ENCODE results near the gene MAP3K2.

Gene MAP3K2, protein sequence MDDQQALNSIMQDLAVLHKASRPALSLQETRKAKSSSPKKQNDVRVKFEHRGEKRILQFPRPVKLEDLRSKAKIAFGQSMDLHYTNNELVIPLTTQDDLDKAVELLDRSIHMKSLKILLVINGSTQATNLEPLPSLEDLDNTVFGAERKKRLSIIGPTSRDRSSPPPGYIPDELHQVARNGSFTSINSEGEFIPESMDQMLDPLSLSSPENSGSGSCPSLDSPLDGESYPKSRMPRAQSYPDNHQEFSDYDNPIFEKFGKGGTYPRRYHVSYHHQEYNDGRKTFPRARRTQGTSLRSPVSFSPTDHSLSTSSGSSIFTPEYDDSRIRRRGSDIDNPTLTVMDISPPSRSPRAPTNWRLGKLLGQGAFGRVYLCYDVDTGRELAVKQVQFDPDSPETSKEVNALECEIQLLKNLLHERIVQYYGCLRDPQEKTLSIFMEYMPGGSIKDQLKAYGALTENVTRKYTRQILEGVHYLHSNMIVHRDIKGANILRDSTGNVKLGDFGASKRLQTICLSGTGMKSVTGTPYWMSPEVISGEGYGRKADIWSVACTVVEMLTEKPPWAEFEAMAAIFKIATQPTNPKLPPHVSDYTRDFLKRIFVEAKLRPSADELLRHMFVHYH

GRCh38 chr2:127387655-127388422, at the start of gene MAP3K2:
Gene MAP3K2, minus strand, starts transcription at chr2:127387975. Its CDS starts 44,846 bp downstream, at chr2:127343129.
- peak; percentile 68 for DNase-seq

DNA sequence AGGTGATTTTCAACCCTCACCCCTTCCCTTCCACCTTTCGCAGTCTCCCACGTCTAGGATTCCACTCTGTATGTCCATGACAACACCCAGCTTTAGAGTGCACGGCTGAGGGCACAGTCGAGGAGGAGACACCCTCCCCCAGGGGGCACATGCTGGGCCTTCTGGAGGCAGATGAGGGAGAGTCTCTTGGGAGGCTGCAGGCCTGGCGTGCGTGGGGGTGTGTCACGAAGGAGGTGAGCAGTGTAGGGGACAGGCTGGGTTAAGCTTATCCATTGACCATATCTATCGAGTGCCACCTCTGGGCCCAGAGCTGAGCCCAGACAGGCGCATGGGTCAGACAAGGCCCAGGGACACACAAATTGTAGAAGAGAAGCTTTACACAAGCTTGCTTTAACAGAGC, 49.3 kb upstream of the MAP3K2 start:
- DNase-seq: no peak

GRCh38 chr2:127434515-127434914, 46.7 kb upstream of the MAP3K2 start:
- DNase-seq: no peak

DNA sequence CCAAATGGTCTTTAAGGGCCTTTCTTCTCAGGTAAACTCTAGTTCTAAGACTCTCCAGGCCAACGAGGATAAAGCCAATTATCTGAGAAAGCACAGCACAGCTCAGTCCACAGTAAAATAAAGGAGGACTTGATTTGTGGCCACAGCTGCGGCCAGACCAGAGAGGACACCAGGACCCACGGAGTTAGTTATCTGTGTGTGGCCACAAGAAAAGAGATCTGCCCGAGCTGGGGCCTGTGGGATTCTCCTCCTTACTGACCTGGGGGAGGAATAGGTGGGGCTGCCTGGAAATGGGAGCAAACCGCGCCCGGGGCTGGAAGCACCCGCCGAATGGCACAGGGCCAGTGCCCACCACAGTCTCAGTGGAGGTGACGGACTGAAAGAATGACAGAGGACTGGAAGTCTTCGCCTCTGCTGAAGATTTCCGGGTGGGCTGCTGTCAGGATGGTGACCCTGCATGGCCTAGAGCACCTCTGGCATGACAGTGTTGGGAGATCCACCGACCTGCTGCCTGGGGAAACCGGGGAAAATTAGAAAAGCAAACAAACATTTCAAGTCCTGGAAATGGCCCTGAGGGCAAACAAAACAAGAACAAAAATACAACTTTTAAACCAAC, 43.7 kb upstream of the MAP3K2 start:
- DNase-seq: no peak

DNA sequence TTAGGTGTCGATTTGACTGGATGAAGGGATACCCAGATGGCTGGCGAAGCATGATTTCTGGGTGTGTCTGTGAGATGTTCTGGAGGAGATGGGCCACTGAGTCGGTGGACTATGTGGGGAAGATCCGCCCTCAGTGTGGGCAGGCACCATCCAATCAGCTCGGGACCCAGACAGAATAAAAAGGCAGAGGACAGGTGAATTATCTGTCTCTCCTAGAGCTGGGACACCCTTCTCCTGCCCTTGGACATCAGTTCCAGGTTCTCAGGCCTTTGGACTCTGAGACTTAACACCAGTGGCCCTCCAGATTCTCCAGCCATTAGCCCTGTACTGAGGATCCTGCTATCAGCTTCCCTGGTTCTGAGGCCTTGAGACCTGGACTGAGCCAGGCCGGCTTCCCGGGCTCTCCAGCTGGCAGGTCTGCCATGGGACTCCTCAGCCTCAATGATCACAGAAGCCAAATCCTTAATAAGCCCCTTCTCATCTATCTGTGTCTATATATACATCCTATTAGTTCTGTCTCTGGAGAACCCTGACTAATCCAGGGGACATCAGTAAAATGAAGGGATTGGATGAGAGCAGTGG, 42.2 kb upstream of the MAP3K2 start:
- DNase-seq: no peak

DNA sequence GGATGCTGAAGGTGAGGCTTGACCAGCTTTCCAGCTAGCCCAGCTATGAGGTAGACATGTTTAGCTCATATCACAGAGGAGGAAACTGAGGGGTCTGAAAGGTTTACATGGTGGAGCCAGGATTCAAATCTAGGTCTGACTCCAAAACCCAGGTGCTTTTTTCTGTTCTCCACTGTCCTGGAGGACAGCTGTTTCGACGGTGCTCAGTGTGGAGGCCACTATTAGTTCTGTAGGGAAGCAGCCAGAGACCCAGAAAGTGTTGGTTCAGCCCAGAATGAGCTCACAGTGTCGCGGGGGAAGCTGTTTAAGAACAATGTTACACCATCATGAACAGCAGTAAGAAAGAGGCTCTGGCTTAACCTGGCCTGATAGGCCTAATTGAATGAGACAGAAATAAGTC, 41.5 kb upstream of the MAP3K2 start:
- DNase-seq: no peak

- DNase-seq: no peak
These were observed 41.0 kb upstream of the MAP3K2 start for GRCh38 chr2:127428815-127429109.

GRCh38 chr2:127428057-127428814, 40.5 kb upstream of the MAP3K2 start:
- no peak for DNase-seq

- DNase-seq: no peak
These were observed 39.7 kb upstream of the MAP3K2 start for GRCh38 chr2:127427376-127428056.

DNA sequence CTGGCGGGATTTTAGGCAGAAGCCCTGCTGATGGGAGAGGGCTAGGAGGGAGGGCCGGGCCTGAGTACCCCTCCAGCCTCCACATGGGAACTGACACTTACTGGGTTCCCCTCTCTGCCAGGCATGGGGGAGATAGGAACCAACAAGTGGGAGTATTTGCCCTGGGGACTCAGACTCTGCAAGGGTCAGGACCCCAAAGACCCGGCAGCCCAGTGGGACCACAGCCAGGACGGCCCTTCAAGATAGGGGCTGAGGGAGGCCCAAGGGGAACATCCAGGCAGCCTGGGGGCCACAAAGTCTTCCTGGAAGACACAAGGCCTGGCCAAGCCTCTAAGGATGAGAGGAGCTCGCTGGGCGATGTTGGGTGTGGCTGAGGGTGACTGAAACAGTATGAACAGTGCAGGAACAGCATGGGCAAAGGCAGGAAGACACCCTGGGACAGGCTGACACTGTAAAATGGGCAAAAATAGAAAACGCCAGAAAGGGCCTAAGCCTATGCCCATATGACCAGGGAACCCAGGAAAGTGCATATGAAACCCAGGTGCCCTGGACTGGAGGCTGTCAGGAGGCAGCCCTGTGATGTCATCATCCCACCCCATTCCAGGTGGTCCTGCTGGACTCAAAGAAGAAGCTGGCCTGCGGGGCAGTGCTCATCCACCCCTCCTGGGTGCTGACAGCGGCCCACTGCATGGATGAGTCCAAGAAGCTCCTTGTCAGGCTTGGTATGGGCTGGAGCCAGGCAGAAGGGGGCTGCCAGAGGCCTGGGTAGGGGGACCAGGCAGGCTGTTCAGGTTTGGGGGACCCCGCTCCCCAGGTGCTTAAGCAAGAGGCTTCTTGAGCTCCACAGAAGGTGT, 39.0 kb upstream of the MAP3K2 start:
- DNase-seq: no peak

DNA sequence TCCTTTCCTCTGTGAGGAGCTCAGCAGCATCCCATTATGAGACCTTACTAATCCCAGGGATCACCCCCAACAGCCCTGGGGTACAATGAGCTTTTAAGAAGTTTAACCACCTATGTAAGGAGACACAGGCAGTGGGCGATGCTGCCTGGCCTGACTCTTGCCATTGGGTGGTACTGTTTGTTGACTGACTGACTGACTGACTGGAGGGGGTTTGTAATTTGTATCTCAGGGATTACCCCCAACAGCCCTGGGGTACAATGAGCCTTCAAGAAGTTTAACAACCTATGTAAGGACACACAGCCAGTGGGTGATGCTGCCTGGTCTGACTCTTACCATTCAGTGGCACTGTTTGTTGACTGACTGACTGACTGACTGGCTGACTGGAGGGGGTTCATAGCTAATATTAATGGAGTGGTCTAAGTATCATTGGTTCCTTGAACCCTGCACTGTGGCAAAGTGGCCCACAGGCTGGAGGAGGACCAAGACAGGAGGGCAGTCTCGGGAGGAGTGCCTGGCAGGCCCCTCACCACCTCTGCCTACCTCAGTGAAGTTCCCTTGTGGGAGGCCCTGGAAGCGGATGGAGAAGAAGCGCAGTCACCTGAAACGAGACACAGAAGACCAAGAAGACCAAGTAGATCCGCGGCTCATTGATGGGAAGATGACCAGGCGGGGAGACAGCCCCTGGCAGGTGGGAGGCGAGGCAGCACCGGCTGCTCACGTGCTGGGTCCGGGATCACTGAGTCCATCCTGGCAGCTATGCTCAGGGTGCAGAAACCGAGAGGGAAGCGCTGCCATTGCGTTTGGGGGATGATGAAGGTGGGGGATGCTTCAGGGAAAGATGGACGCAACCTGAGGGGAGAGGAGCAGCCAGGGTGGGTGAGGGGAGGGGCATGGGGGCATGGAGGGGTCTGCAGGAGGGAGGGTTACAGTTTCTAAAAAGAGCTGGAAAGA, 38.0 kb upstream of the MAP3K2 start:
- no peak for DNase-seq

GRCh38 chr2:127424598-127425520, 37.1 kb upstream of the MAP3K2 start:
- DNase-seq: no peak

GRCh38 chr2:127423880-127424279, 36.1 kb upstream of the MAP3K2 start:
- peak; percentile 65 to 86 for DNase-seq

- DNase-seq: no peak
These were observed 35.7 kb upstream of the MAP3K2 start for GRCh38 chr2:127423478-127423843.

DNA sequence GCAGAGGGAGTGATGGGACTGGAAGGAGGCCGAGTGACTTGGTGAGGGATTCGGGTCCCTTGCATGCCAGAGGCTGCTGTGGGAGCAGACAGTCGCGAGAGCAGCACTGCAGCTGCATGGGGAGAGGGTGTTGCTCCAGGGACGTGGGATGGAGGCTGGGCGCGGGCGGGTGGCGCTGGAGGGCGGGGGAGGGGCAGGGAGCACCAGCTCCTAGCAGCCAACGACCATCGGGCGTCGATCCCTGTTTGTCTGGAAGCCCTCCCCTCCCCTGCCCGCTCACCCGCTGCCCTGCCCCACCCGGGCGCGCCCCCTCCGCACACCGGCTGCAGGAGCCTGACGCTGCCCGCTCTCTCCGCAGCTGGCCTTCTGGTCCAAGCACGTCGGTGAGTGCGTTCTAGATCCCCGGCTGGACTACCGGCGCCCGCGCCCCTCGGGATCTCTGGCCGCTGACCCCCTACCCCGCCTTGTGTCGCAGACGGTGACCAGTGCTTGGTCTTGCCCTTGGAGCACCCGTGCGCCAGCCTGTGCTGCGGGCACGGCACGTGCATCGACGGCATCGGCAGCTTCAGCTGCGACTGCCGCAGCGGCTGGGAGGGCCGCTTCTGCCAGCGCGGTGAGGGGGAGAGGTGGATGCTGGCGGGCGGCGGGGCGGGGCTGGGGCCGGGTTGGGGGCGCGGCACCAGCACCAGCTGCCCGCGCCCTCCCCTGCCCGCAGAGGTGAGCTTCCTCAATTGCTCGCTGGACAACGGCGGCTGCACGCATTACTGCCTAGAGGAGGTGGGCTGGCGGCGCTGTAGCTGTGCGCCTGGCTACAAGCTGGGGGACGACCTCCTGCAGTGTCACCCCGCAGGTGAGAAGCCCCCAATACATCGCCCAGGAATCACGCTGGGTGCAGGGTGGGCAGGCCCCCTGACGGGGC, 35.0 kb upstream of the MAP3K2 start:
- peak; percentile 8 to 9 for DNase-seq

DNA sequence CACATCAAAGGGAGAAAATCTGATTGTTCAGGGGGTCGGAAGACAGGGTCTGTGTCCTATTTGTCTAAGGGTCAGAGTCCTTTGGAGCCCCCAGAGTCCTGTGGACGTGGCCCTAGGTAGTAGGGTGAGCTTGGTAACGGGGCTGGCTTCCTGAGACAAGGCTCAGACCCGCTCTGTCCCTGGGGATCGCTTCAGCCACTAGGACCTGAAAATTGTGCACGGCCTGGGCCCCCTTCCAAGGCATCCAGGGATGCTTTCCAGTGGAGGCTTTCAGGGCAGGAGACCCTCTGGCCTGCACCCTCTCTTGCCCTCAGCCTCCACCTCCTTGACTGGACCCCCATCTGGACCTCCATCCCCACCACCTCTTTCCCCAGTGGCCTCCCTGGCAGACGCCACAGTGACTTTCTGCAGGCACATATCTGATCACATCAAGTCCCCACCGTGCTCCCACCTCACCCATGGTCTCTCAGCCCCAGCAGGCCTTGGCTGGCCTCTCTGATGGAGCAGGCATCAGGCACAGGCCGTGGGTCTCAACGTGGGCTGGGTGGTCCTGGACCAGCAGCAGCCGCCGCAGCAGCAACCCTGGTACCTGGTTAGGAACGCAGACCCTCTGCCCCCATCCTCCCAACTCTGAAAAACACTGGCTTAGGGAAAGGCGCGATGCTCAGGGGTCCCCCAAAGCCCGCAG, 34.2 kb upstream of the MAP3K2 start:
- DNase-seq: no peak
